ENCODE results near the gene SYT15B.
"Not testable (repeated sequence)": the region's sequence is repeated elsewhere in the genome, so short reads cannot be mapped to it uniquely, and the experiment has no call there.

SYT15B gene

DNA sequence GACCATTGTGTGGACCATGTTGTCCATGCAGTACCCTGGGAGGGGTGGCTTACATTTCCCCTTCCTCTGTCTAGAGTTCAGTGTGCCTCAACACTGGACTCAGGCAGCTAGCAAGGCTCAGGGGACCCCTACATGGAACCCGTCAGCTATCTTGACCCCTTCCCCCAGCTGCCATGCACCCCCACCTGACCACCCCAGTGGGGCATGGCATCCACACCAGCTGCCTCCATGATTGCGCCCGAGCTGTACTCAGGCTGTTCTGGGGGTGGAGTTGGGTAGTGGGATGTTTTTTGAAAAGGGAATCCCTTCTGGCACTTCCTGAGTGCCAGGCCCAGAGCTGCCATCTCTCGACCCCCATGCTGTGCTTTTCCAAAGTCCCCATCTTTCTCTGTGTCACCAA lies 1.8 kb upstream of the SYT15B start:
- CTCF ChIA-PET; H3K4me1 ChIP-seq (ENCODE audit: control extremely low read depth in 1 of 4, control insufficient read depth in 4 of 4, insufficient read depth in 4 of 4, low read length in 3 of 4); POLR2A ChIA-PET; DNase-seq; H3K4me3 ChIP-seq (ENCODE audit: control insufficient read depth in 1 of 7, extremely low read depth in 1 of 7, insufficient read depth in 4 of 7, low read depth in 2 of 7, low read length in 6 of 7); H3K27me3 ChIP-seq (replicated peaks in 2 of 5; ENCODE audit: control insufficient read depth in 4 of 5, insufficient read depth in 5 of 5, low read length in 4 of 5); H3K9me3 ChIP-seq (ENCODE audit: control extremely low read depth in 1 of 5, control insufficient read depth in 4 of 5, insufficient read depth in 2 of 5, low read depth in 1 of 5, low read length in 4 of 5); H3K27ac ChIP-seq (ENCODE audit: insufficient read depth in 1 of 2, low read depth in 1 of 2, low read length in 2 of 2, poor library complexity in 1 of 2, severe bottlenecking in 2 of 2); H3K36me3 ChIP-seq (ENCODE audit: control insufficient read depth in 4 of 4, insufficient read depth in 4 of 4, low read length in 3 of 4): not testable (repeated sequence)
- no CpG with 5 or more reads among the region's 4 CpGs for WGBS (ENCODE audit: insufficient coverage)

DNA sequence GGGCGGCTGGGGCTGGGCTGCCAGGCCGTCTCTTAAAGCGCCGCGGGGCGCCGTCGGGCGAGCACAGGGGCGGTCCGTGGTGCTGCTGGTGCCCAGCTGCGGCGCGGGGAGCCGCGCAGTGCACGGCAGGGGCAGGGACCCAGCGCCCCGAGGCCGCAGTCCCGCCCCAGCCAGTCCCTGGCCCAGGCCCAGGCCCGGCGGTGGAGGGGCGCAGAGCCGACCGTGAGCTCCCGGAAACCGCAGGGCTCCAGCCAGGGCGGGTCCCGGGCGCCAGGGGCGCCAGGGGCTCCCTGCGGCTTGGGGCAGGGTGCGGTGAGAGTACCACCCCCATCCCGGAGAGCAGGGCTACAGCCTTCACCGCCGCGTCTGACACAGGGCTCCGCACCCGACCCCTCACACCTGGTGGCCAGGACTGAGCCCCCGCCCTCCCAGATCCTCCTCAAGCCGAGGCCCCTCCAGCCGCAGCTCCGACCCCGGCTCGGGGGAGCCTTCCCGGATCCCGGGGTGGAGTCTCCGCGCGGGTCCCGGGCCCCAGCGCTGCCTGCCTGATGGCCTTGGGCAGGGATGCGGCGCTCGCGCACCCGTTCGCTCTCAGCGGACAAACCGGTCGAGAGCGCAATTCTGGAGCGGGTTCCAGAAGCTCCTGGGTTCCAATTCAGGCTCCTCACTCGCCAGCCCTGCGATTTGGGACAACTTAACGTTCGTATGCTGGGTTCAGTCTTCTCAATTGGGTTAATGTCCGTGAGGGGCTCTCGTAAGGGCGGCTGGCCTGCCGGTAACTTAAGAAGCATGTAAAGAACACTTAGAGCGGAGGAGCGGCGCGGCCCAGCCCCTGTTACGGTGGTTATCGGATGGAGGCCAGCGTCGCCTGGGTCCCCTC lies 478 bp downstream of the SYT15B start:
- H3K27me3 ChIP-seq (replicated peaks in 2 of 5; ENCODE audit: control insufficient read depth in 4 of 5, insufficient read depth in 5 of 5, low read length in 4 of 5); H3K36me3 ChIP-seq (ENCODE audit: control insufficient read depth in 4 of 4, insufficient read depth in 4 of 4, low read length in 3 of 4); CTCF ChIA-PET; H3K4me3 ChIP-seq (ENCODE audit: control insufficient read depth in 1 of 7, extremely low read depth in 1 of 7, insufficient read depth in 4 of 7, low read depth in 2 of 7, low read length in 6 of 7); H3K4me1 ChIP-seq (ENCODE audit: control extremely low read depth in 1 of 4, control insufficient read depth in 4 of 4, insufficient read depth in 4 of 4, low read length in 3 of 4); H3K27ac ChIP-seq (ENCODE audit: insufficient read depth in 1 of 2, low read depth in 1 of 2, low read length in 2 of 2, poor library complexity in 1 of 2, severe bottlenecking in 2 of 2); POLR2A ChIA-PET; H3K9me3 ChIP-seq (ENCODE audit: control extremely low read depth in 1 of 5, control insufficient read depth in 4 of 5, insufficient read depth in 2 of 5, low read depth in 1 of 5, low read length in 4 of 5): not testable (repeated sequence)
- DNase-seq = peak in 2 of 3 donors; percentile 28 to 59
- WGBS (ENCODE audit: insufficient coverage) = 0% methylated on average over 10 of the region's 80 CpGs

DNA sequence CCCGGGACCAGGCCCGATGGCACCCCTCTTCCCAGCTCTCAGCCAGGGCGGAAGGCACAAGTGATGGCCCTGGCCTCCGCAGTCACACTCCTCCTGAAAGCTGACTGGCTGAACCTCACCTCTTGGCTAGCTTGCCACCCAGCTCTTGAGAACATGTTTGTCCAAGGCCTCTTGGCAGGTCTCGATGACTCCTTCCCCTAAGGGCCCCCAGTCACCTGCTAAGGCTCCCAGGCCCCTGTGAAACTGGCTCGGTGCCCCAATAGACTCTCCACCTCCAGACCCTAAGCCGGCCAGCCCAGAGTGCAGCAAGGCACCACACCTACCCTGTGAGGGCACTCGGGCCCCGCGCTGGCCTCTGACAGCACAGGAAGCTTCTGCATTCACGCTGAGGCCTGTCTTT lies 4.5 kb downstream of the SYT15B start:
- WGBS (ENCODE audit: insufficient coverage) = no CpG with 5 or more reads among the region's 11 CpGs
- H3K4me3 ChIP-seq (ENCODE audit: control insufficient read depth in 1 of 7, extremely low read depth in 1 of 7, insufficient read depth in 4 of 7, low read depth in 2 of 7, low read length in 6 of 7); H3K4me1 ChIP-seq (ENCODE audit: control extremely low read depth in 1 of 4, control insufficient read depth in 4 of 4, insufficient read depth in 4 of 4, low read length in 3 of 4); POLR2A ChIA-PET; H3K9me3 ChIP-seq (ENCODE audit: control extremely low read depth in 1 of 5, control insufficient read depth in 4 of 5, insufficient read depth in 2 of 5, low read depth in 1 of 5, low read length in 4 of 5); H3K27ac ChIP-seq (ENCODE audit: insufficient read depth in 1 of 2, low read depth in 1 of 2, low read length in 2 of 2, poor library complexity in 1 of 2, severe bottlenecking in 2 of 2); H3K27me3 ChIP-seq (replicated peaks in 2 of 5; ENCODE audit: control insufficient read depth in 4 of 5, insufficient read depth in 5 of 5, low read length in 4 of 5); H3K36me3 ChIP-seq (ENCODE audit: control insufficient read depth in 4 of 4, insufficient read depth in 4 of 4, low read length in 3 of 4); DNase-seq; CTCF ChIA-PET: not testable (repeated sequence)

DNA sequence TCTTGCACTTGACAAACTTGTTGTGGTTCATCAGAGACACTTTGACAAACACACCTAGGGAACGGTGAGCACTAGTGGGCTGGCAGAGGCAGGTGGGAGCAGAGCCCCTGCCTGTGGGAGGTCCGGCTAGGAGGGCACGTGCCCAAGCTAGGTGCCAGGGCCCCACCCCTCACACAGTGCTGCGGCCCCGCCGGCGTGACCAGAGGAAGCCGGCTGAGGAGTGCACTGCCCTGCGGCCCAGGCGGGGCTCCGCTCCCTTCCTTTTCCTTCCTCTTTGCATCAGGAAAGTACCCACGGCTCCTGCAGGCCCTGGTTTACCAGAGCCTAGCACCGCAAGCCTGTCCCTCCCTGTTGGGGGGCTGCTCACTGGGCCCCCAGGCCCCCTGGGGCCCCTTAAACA lies 7.2 kb downstream of the SYT15B start:
- H3K36me3 ChIP-seq (ENCODE audit: control insufficient read depth in 4 of 4, insufficient read depth in 4 of 4, low read length in 3 of 4); POLR2A ChIA-PET; H3K4me1 ChIP-seq (ENCODE audit: control extremely low read depth in 1 of 4, control insufficient read depth in 4 of 4, insufficient read depth in 4 of 4, low read length in 3 of 4); CTCF ChIA-PET; H3K27ac ChIP-seq (ENCODE audit: insufficient read depth in 1 of 2, low read depth in 1 of 2, low read length in 2 of 2, poor library complexity in 1 of 2, severe bottlenecking in 2 of 2); H3K27me3 ChIP-seq (replicated peaks in 2 of 5; ENCODE audit: control insufficient read depth in 4 of 5, insufficient read depth in 5 of 5, low read length in 4 of 5); H3K4me3 ChIP-seq (ENCODE audit: control insufficient read depth in 1 of 7, extremely low read depth in 1 of 7, insufficient read depth in 4 of 7, low read depth in 2 of 7, low read length in 6 of 7); DNase-seq; H3K9me3 ChIP-seq (ENCODE audit: control extremely low read depth in 1 of 5, control insufficient read depth in 4 of 5, insufficient read depth in 2 of 5, low read depth in 1 of 5, low read length in 4 of 5): not testable (repeated sequence)
- no CpG with 5 or more reads among the region's 13 CpGs for WGBS (ENCODE audit: insufficient coverage)

DNA sequence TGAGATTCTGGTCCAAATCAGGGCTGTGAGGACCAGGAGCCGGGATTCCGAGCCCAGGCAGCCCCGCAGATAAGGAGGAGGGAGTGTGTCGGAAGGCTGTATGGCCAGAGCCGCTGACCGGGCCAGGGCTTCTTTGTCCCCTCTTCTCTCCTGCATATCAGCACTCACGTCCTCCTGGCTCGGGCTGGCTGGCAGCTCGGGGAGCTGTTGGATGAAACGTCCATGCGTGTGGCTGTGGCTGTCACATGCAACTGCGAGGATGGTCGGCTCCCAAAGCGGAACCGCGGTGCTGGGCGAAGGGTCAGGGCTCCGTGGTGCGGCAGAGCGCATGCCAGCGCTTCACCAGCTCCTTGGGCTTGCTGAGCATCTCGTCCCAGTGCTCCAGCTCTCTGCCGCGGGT lies 9.5 kb downstream of the SYT15B start:
- H3K36me3 ChIP-seq (ENCODE audit: control insufficient read depth in 4 of 4, insufficient read depth in 4 of 4, low read length in 3 of 4); DNase-seq; H3K4me1 ChIP-seq (ENCODE audit: control extremely low read depth in 1 of 4, control insufficient read depth in 4 of 4, insufficient read depth in 4 of 4, low read length in 3 of 4); CTCF ChIA-PET; POLR2A ChIA-PET; H3K27ac ChIP-seq (ENCODE audit: insufficient read depth in 1 of 2, low read depth in 1 of 2, low read length in 2 of 2, poor library complexity in 1 of 2, severe bottlenecking in 2 of 2); H3K4me3 ChIP-seq (ENCODE audit: control insufficient read depth in 1 of 7, extremely low read depth in 1 of 7, insufficient read depth in 4 of 7, low read depth in 2 of 7, low read length in 6 of 7); H3K27me3 ChIP-seq (replicated peaks in 2 of 5; ENCODE audit: control insufficient read depth in 4 of 5, insufficient read depth in 5 of 5, low read length in 4 of 5); H3K9me3 ChIP-seq (ENCODE audit: control extremely low read depth in 1 of 5, control insufficient read depth in 4 of 5, insufficient read depth in 2 of 5, low read depth in 1 of 5, low read length in 4 of 5): not testable (repeated sequence)
- no CpG with 5 or more reads among the region's 24 CpGs for WGBS (ENCODE audit: insufficient coverage)

DNA sequence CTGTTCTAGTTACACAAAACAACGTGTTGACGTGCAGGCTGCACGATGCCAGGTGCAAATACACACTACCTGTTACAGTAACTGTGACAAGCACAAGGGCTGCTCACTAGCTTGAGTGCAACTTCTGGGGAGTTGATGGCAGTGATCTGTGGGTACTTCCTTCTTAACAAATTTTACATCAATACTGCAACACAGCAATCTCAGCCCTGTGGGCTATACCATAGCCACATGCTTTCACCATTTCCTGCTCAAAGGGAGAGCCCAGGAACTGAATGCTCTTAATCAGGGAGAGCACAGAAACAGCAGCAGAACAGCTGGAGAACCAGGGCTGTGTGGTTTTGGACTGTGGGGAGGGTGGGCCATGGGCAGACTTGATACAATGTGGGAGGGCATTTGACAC lies 10.2 kb downstream of the SYT15B start:
- H3K4me3 ChIP-seq (ENCODE audit: control insufficient read depth in 1 of 7, extremely low read depth in 1 of 7, insufficient read depth in 4 of 7, low read depth in 2 of 7, low read length in 6 of 7); H3K27ac ChIP-seq (ENCODE audit: insufficient read depth in 1 of 2, low read depth in 1 of 2, low read length in 2 of 2, poor library complexity in 1 of 2, severe bottlenecking in 2 of 2); H3K27me3 ChIP-seq (replicated peaks in 2 of 5; ENCODE audit: control insufficient read depth in 4 of 5, insufficient read depth in 5 of 5, low read length in 4 of 5); POLR2A ChIA-PET; H3K4me1 ChIP-seq (ENCODE audit: control extremely low read depth in 1 of 4, control insufficient read depth in 4 of 4, insufficient read depth in 4 of 4, low read length in 3 of 4); H3K9me3 ChIP-seq (ENCODE audit: control extremely low read depth in 1 of 5, control insufficient read depth in 4 of 5, insufficient read depth in 2 of 5, low read depth in 1 of 5, low read length in 4 of 5); DNase-seq; CTCF ChIA-PET; H3K36me3 ChIP-seq (ENCODE audit: control insufficient read depth in 4 of 4, insufficient read depth in 4 of 4, low read length in 3 of 4): not testable (repeated sequence)
- no CpG with 5 or more reads among the region's 3 CpGs for WGBS (ENCODE audit: insufficient coverage)

DNA sequence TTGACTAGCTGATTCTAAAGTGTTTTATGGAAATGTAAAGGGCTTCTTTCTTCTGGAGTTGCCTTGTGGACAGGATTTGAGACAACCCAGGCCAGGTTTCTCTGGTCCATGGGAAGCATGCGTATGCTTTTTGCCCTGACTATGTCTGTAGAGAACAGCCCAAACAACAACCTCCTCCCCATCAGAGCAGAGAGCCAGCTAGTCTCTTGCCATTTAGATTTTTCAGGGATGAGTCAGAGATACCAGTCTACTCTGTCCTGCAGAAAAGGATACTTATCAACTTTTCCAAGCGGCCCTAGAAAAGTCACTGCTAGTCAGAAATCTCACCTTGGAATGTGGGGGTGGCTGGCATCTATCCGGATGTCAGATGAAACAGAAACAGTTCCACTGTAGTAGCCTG lies 11.6 kb downstream of the SYT15B start:
- POLR2A ChIA-PET; H3K27ac ChIP-seq (ENCODE audit: insufficient read depth in 1 of 2, low read depth in 1 of 2, low read length in 2 of 2, poor library complexity in 1 of 2, severe bottlenecking in 2 of 2); DNase-seq; H3K4me3 ChIP-seq (ENCODE audit: control insufficient read depth in 1 of 7, extremely low read depth in 1 of 7, insufficient read depth in 4 of 7, low read depth in 2 of 7, low read length in 6 of 7); H3K27me3 ChIP-seq (replicated peaks in 2 of 5; ENCODE audit: control insufficient read depth in 4 of 5, insufficient read depth in 5 of 5, low read length in 4 of 5); H3K4me1 ChIP-seq (ENCODE audit: control extremely low read depth in 1 of 4, control insufficient read depth in 4 of 4, insufficient read depth in 4 of 4, low read length in 3 of 4); H3K9me3 ChIP-seq (ENCODE audit: control extremely low read depth in 1 of 5, control insufficient read depth in 4 of 5, insufficient read depth in 2 of 5, low read depth in 1 of 5, low read length in 4 of 5); CTCF ChIA-PET; H3K36me3 ChIP-seq (ENCODE audit: control insufficient read depth in 4 of 4, insufficient read depth in 4 of 4, low read length in 3 of 4): not testable (repeated sequence)
- no CpG with 5 or more reads among the region's 3 CpGs for WGBS (ENCODE audit: insufficient coverage)
